Cardiac fibroblast (primary cell): ENCODE measurements around the gene ARID3A.

Source experiments
- DNase-seq, 2 donors: peaks; one replicate each; pipeline versions ENCODE4 v3.0.0 to v3.0.0-alpha.2; 2010; ENCODE audit warnings: low read depth in 2 of 2
- H3K4me3 ChIP-seq, 2 donors: replicated peaks in 1 of 2; 1 replicate in 1 of 2; 2 replicates in 1 of 2; pipeline ENCODE4 v1.5.1; 2011; ENCODE audit warnings: low read depth in 2 of 2, low read length in 2 of 2, mild to moderate bottlenecking in 2 of 2, moderate library complexity in 1 of 2
- TF ChIP-seq, protein P1 (sequence below): IDR thresholded peaks from one replicate; pipeline ENCODE4 v1.5.1; 2011; ENCODE audit warnings: low read depth, mild to moderate bottlenecking, low read length, inconsistent platforms

ARID3A gene

DNA sequence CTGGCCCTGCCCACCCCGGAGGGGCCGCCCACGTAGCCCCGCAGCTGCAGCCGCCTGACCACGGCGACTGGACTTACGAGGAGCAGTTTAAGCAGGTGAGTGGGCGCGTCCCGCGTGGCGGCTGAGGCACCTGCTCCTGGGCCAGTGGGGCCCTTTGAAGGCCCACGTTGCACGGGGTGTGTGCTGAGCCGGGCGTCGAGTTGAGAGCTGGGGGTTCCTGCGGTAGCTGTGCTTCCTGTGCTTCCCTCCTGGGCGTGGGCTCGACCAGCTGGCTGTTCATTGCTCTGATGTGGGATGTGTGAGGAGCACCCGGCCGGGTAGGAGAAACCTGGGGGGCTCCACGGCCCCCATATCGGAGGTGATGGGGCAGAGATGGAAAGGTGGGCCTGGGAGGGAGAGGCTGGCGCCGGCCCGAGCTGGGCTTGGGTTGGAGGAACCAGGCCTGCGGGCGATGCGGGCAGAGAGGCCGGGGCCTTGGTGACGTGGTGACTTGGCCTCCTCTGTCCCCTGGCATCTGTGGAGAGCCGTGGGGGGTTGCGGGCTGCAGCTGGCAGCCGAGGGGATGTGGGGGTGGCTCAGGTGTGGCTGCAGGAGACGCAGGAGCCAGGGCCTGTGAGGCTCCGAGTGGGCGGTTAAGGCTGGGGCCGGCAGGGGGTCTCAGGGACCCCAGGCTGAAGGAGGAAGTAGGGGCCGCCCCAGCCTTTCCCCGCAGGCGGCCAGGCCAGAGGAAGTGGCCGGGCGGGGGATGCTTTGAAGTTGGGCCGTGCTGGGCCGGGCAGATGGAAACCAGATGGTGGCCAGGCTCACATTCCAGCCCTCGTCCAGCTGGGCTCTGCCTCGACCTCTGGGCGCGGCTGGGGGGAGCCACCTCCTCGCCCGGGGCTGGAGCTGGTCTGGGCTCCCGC is 7.1 kb downstream of the ARID3A start:
- peak; percentile 93 for DNase-seq
- peak overlapping the region in 1 of 2 donors; percentile 18 for H3K4me3 ChIP-seq
- TF ChIP-seq, protein P1, sequence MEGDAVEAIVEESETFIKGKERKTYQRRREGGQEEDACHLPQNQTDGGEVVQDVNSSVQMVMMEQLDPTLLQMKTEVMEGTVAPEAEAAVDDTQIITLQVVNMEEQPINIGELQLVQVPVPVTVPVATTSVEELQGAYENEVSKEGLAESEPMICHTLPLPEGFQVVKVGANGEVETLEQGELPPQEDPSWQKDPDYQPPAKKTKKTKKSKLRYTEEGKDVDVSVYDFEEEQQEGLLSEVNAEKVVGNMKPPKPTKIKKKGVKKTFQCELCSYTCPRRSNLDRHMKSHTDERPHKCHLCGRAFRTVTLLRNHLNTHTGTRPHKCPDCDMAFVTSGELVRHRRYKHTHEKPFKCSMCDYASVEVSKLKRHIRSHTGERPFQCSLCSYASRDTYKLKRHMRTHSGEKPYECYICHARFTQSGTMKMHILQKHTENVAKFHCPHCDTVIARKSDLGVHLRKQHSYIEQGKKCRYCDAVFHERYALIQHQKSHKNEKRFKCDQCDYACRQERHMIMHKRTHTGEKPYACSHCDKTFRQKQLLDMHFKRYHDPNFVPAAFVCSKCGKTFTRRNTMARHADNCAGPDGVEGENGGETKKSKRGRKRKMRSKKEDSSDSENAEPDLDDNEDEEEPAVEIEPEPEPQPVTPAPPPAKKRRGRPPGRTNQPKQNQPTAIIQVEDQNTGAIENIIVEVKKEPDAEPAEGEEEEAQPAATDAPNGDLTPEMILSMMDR = no peak

DNA sequence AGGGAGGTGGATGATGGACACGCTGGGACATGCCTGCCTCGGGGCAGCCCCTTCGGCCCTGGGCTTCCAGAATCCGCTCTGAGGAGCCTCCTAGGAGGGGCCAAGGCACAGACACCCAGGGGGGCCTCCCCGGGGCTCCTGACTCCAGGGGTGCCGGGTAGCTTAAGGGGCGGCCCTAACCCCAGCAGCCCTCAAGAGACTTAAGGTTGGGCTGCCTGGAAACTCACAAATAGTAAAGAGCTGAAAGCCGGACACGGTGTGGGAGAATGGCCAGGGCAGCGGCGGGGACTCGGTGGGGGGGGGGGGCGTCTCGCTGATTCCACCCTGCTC is 7.7 kb downstream of the ARID3A start:
- TF ChIP-seq, protein P1 = no peak
- H3K4me3 ChIP-seq = peak overlapping the region in 1 of 2 donors; percentile 18
- DNase-seq = no peak

DNA sequence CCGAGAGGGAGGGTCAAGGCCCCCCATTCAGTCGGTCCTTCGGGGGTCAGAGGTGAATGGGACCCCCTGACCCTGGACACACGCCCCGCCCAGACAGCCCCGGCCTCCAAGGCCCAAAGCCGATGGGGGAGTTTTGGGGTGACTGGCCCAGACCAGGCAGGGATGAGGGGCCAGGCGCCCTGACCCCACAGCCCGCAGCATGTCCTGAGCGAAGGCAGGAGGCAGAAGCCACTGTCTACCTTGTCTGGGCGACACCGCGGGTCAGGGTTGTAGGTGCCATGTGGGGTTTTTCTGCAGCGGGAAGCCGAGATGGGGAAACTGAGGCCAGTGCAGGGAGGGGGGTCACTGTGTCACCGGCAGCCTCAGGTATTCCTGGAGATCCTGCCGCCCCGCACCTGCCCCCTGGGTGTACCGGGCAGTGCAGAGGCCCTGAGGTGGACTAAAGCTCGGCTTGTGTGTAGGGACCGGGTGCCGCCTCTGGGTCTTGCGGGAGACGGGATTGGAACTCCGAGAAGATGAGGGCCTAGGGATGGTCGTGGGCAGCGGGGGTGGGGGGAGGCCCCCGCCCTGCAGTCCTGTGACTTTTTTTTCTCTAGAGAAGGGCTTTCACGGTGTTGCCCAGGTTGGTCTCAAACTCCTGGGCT is 8.5 kb downstream of the ARID3A start:
- no peak overlapping the region for H3K4me3 ChIP-seq
- TF ChIP-seq, protein P1 = no peak
- DNase-seq = no peak

DNA sequence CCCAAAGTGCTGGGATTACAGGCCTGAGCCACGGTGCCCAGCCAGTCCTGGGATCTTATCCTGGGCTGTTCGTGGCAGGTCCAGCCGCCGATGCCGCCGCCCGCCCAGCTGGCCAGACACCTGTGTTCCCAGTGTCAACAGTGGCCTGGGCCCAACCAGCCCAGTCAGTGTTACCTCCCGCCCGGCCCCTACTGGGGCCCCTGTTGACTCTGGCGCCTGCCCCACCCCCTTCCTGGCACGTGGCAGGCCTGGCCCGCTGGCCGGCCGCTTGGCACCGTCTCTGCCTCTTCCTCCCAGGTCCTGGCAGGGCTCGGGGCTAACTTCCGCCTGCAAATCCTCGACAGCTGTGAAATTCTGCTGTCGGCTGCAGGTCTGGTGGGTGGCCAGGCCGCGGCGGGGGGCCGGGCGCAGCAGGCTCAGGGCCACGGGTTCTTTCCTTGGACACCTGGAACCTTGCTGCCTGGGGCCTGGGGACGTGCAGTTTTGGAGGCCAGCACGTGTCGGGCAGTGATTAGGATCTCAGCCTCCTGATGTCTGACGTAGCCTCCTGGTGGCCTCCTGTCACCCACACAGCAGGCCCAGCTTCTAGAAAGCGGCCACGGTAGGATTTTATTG is 9.1 kb downstream of the ARID3A start:
- no peak overlapping the region for H3K4me3 ChIP-seq
- TF ChIP-seq, protein P1 = peak; percentile 1
- DNase-seq = peak; percentile 64 to 93

DNA sequence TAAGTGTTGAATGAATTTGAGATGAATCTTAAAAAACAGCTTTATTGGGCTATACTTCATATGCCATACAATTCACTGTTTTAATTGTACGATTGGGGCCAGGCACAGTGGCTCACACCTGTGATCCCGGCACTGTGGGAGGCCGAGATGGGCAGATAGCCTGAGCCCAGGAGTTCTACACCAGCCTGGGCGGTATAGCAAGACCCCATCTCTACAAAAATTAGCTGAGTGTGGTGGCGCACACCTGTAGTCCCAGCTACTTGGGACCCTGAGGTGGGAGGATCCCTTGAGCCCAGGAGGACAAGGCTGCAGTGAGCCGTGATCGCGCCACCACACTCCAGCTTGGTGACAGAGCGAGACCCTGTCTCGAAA is 10.3 kb downstream of the ARID3A start:
- TF ChIP-seq, protein P1 = no peak
- DNase-seq = no peak
- H3K4me3 ChIP-seq = no peak overlapping the region

DNA sequence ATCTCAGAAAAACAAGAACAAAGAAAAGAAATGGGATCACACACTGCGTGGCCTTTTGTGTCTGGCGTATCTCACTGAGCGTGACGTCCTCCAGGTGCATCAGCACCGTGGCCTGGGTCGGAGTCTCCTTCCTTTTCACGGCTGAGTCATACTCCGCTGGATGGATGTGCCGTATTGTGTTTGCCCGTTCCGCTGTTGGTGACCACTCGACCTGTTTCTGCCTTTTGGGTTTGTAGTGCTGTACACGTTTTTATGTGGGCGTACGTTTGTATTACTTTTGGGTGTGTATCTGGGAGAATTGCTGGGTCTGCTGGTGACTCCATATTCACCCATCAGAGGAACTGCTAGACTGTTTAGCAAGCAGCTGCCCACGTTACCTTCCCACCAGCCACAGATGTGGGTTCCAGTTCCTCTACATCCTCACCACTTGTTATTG is 11.4 kb downstream of the ARID3A start:
- TF ChIP-seq, protein P1 = no peak
- H3K4me3 ChIP-seq = no peak overlapping the region
- no peak for DNase-seq
